Lower lobe of right lung (tissue), 2 donors: Measurements from ENCODE around the gene FDXACB1. TPM values are rescaled to one million over a fixed set of nuclear protein-coding genes. Genes with fewer than 3 reads are reported as not detected.

Experiments used
- ATAC-seq, 2 donors: fragments of 200-7000 bp; cut with Tn5 transposase; one replicate each; pipeline ENCODE4 v1.9.1; 2020 to 2022; ENCODE audit warnings: mild to moderate bottlenecking in 2 of 2, moderate library complexity in 2 of 2
- DNase-seq: peaks from one replicate; pipeline ENCODE4 v3.0.0-alpha.2; 2020
- H3K27ac ChIP-seq: fragments of 200-600 bp; one replicate; pipeline ENCODE4 v1.8.0; 2022
- H3K27me3 ChIP-seq: fragments of 200-600 bp; one replicate; pipeline ENCODE4 v1.8.0; 2022; ENCODE audit warnings: low read depth
- H3K36me3 ChIP-seq: fragments of 200-600 bp; one replicate; pipeline ENCODE4 v1.8.0; 2022; ENCODE audit warnings: mild to moderate bottlenecking
- H3K4me1 ChIP-seq: fragments of 200-600 bp; one replicate; pipeline ENCODE4 v1.8.0; 2022
- H3K4me3 ChIP-seq: fragments of 200-600 bp; one replicate; pipeline ENCODE4 v1.8.0; 2022; ENCODE audit warnings: mild to moderate bottlenecking
- H3K9me3 ChIP-seq: fragments of 200-600 bp; one replicate; pipeline ENCODE4 v1.8.0; 2022
- intact Hi-C: fragments of 100-400 bp; cut with DNase I; formaldehyde crosslinking; loops from one replicate; pipeline ENCODE4 v1.11.0; 2022
- total RNA-seq: library from RNA; stranded (reverse); fragmentation: NEBNext Ultra II Directional; extraction: Animal tissue kit (Norgen Biotek cat#: 25700); gene quantifications from one replicate; pipeline ENCODE4 v1.2.1, GENCODE V29; 2021
- TF ChIP-seq, protein P1 (sequence below): fragments of 200-600 bp; IDR thresholded peaks from one replicate; pipeline ENCODE4 v1.8.0; 2022; ENCODE audit warnings: antibody characterized with exemption, mild to moderate bottlenecking
- donor health status: DM: no; HTN: yes; CAD: no; lungs with severe emphysema.

Gene FDXACB1
- total RNA-seq, 1 donor from 2014 or later: 2.4 TPM

DNA sequence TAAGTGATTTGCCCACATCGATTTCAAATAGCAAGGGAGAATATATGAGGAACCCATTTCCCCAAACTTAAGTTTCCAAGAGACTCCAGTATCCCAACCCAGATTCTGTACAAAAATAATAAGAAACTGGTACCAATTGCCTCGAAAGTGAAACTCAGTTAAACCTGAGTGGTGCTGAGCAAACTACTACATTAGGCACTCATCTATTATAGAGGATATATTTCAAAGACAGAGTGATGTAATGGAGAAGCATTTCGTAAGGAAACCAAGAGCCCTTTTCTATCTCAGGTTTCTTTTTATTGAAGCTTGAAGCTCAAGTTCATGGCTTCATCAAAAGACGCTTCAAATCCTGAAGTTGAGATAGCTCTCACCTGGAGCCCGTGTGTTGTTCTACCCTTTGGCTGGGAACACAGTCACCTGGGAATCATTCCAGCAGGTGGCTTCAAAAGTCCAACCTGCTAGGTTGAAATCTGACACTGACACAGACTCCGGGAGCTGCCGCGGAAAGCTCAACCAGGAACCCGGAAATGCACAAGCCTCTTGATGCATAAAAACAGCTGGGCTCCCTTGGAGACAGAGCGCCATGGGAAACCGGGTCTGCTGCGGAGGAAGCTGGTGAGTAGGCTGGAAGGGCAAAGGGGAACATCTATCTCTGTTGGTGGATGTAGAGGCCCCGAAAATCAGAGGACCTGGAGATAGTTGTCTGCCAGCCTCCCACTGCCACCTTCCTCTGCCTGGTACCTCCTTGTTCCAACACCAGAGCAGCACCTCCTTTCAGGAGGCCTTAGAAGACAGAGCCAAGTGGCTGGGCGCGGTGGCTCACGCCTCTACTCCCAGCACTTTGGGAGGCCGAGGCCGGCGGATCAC is 39.7 kb upstream of the FDXACB1 start, which contains the start of gene C11orf52:
C11orf52 (plus strand) TSS at position 524 of the 867 bp plus-strand sequence; CDS start at position 584, 60 bp downstream.
- Histone ChIP-seq H3K36me3 (no peaks in the 10 kb centered on the region), H3K4me3 (peak within 1 kb of the TSS; percentile 41), H3K9me3 (no peaks in the 10 kb centered on the region), H3K4me1 (peaks cover 22% of the 10 kb centered on the region), H3K27me3 (no peaks in the 10 kb centered on the region), H3K27ac (peak within 1 kb of the TSS; percentile 82)
- intact Hi-C loops: no loop called here
- DNase-seq (peak; percentile 79), ATAC-seq (peak; percentile 94)
- TF ChIP-seq, protein P1, sequence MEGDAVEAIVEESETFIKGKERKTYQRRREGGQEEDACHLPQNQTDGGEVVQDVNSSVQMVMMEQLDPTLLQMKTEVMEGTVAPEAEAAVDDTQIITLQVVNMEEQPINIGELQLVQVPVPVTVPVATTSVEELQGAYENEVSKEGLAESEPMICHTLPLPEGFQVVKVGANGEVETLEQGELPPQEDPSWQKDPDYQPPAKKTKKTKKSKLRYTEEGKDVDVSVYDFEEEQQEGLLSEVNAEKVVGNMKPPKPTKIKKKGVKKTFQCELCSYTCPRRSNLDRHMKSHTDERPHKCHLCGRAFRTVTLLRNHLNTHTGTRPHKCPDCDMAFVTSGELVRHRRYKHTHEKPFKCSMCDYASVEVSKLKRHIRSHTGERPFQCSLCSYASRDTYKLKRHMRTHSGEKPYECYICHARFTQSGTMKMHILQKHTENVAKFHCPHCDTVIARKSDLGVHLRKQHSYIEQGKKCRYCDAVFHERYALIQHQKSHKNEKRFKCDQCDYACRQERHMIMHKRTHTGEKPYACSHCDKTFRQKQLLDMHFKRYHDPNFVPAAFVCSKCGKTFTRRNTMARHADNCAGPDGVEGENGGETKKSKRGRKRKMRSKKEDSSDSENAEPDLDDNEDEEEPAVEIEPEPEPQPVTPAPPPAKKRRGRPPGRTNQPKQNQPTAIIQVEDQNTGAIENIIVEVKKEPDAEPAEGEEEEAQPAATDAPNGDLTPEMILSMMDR: no peak

DNA sequence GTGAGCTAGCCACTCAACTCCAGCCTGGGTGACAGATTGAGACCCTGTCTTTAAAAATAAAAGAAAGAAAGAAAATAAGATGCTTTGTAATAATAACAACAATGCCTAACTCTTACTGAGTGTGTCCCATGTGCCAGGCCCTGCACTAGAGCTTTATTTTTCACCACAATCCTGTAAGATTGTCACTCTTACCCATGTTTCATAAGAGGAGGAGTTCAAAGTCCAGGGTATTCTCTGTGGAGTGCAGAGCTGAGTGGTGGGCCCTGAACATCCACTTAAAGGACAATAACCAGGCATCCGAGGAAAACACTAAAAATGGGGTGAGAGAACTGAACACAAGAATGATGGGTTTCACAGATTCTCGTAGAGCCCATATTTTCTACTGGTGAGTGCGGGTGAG is 38.8 kb upstream of the FDXACB1 start:
- TF ChIP-seq, protein P1: no peak
- DNase-seq (no peak), ATAC-seq (no peak)
- no peak overlapping the region for H3K4me3 ChIP-seq
- H3K36me3 ChIP-seq: no peaks in the 10 kb centered on the region
- peaks cover 4% of the 10 kb centered on the region for H3K27me3 ChIP-seq
- H3K4me1 ChIP-seq: peaks cover 15% of the 10 kb centered on the region
- peak overlapping the region; percentile 82 for H3K27ac ChIP-seq
- no peaks in the 10 kb centered on the region for H3K9me3 ChIP-seq
- intact Hi-C loops: no loop called here

DNA sequence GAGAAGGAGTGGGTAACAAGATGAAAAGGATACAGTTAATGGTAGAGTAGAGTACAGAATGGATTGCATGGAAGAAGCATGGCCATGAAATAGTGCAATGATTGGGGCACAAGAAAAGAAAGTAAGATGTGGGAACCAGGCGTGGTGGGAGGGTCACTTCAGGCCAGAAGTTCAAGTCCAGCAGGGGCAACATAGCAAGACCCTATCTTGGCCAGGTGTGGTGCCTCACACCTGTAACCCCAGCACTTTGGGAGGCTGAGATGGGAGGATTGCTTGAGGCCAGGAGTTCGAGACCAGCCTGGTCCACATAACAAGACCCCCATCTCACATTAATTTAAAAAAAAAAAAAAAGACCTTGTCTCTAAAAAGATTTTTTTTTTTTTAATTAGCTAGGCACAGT is 38.3 kb upstream of the FDXACB1 start:
- no peak for ATAC-seq
- no peak overlapping the region for H3K4me3 ChIP-seq
- intact Hi-C loops: no loop called here
- peaks cover 7% of the 10 kb centered on the region for H3K27me3 ChIP-seq
- peaks cover 10% of the 10 kb centered on the region for H3K4me1 ChIP-seq
- no peaks in the 10 kb centered on the region for H3K9me3 ChIP-seq
- TF ChIP-seq, protein P1: no peak
- no peak for DNase-seq
- peak overlapping the region; percentile 82 for H3K27ac ChIP-seq
- H3K36me3 ChIP-seq: no peaks in the 10 kb centered on the region

DNA sequence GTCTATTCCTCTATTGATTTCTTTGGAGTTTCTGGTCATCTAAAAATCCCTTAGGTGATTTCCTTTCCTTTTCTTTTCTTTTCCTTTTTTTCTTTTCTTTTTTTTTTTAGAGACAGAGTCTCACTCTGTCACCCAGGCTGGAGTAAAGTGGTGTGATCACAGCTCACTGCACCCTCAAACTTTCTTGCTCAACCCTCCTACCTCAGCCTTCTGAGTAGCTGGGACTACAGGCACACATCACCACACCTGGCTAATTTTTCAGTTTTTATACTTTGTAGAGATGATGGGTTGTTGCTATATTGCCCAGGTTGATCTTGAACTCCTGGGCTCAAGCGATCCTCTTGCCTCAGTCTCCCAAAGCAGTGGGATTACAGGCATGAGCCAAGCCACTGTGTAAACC is 37.8 kb upstream of the FDXACB1 start:
- TF ChIP-seq, protein P1: no peak
- ATAC-seq: no peak
- peaks cover 4% of the 10 kb centered on the region for H3K4me1 ChIP-seq
- DNase-seq: no peak
- intact Hi-C loops: no loop called here
- H3K9me3 ChIP-seq: no peaks in the 10 kb centered on the region
- no peak overlapping the region for H3K27ac ChIP-seq
- no peaks in the 10 kb centered on the region for H3K36me3 ChIP-seq
- H3K4me3 ChIP-seq: no peak overlapping the region
- peaks cover 12% of the 10 kb centered on the region for H3K27me3 ChIP-seq

DNA sequence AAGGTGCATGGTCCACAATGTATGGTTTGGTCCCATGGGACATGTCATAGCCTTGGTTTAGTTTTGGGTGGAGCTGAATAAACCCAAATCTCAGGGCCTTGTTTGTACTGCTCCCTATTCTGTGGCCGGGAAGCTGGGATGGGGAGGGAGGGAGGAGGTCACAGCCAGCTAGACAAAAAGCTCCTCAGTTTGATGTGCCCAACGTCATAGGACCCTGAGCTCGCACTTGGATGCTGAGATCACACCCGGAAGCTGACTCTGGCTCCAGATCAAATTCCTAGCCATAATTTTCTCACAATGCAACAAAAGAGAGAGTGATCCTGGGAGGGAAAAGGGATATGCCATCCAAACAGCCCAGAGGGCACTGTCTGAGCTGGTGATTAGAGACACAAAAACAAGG is 35.0 kb upstream of the FDXACB1 start:
- DNase-seq (no peak), ATAC-seq (no peak)
- Histone ChIP-seq H3K27ac (peak overlapping the region; percentile 83), H3K4me3 (peak overlapping the region; percentile 59), H3K9me3 (no peaks in the 10 kb centered on the region), H3K27me3 (peaks cover 14% of the 10 kb centered on the region), H3K36me3 (no peaks in the 10 kb centered on the region), H3K4me1 (peaks cover 11% of the 10 kb centered on the region)
- TF ChIP-seq, protein P1: no peak
- intact Hi-C loops: no loop called here
